OCI-LY1 (cell line): ENCODE results near the gene YJU2.

Experiments
- CTCF ChIP-seq: fragments of 200-600 bp; sonication (generic), shearing (Covaris generic); IDR thresholded peaks from 2 replicates; pipeline ENCODE4 v1.5.1; 2017; ENCODE audit warnings: mild to moderate bottlenecking, antibody characterized with exemption, low read length, moderate library complexity, mixed read lengths
- EZH2 ChIP-seq: fragments of 200-600 bp; sonication (generic), shearing (Covaris generic); IDR thresholded peaks from 2 replicates; pipeline ENCODE4 v1.8.0; 2017; ENCODE audit warnings: borderline replicate concordance, mixed run types, mild to moderate bottlenecking, antibody characterized with exemption, low read length, moderate library complexity, mixed read lengths

GRCh38 chr19:4215807-4216206 lies 31.1 kb upstream of the YJU2 start:
- TF ChIP-seq CTCF (no peak), EZH2 (no peak)
